Upper lobe of left lung (tissue), 6 donors: ENCODE results near the gene PSMA7. TPM values are rescaled to one million over a fixed set of nuclear protein-coding genes. Genes with fewer than 3 reads are reported as not detected.

Experiments
- total RNA-seq, 6 donors: library from RNA; depleted of rRNA in 4 of 6; stranded (reverse); fragments of >200 nt in 4 of 6; gene quantifications; one replicate each; pipeline versions ENCODE4 v1.1.0 to v1.2.1, GENCODE V29; 2016 to 2021
- donor health status: DM: no; HTN: no; CAD: no; lungs with moderate emphysema.
- donor health status: DM: no; HTN: yes; CAD: no; lungs with severe emphysema.

PSMA7 gene
- total RNA-seq, 6 donors from 2014 or later, result 186 to 317 (median 240) TPM

Other genes starting within 250 kb of the PSMA7 start
- gene TAF4, start 77.5 kb downstream of the PSMA7 start, total RNA-seq, result 10 to 100 TPM; 13.0 to 44.0 (median 20.7) TPM
- 10 to 100 TPM; 27.8 to 46.3 (median 36.4) TPM for gene LSM14B, start 20.9 kb downstream of the PSMA7 start, total RNA-seq
- gene SS18L1, start 375 bp upstream of the PSMA7 start, total RNA-seq, result 10 to 100 TPM; 12.2 to 70.8 (median 19.7) TPM
- 10 to 100 TPM; 28.3 to 42.3 (median 32.0) TPM for gene MTG2, start 39.6 kb upstream of the PSMA7 start, total RNA-seq
- not detected for gene HRH3, start 76.9 kb upstream of the PSMA7 start, total RNA-seq
- 10 to 100 TPM; 35.7 to 65.0 (median 48.0) TPM for gene OSBPL2, start 95.1 kb upstream of the PSMA7 start, total RNA-seq
- gene ADRM1, start 159.6 kb upstream of the PSMA7 start, total RNA-seq, result 100 to 1,000 TPM in 2 of 6 donors, 10 to 100 TPM in 4; 57.6 to 158 (median 91.6) TPM
- gene LAMA5, start 223.9 kb upstream of the PSMA7 start, total RNA-seq, result 1,000 to 10,000 TPM in 1 of 6 donors, 100 to 1,000 TPM in 5; 176 to 1,019 (median 307) TPM
- gene RPS21, start 243.7 kb upstream of the PSMA7 start, total RNA-seq, result 1,000 to 10,000 TPM in 3 of 6 donors, 100 to 1,000 TPM in 2, 10 to 100 TPM in 1; 94.6 to 1,381 (median 998) TPM